ENCODE data around the gene DAB1.
"Not testable (repeated sequence)": the region's sequence is repeated elsewhere in the genome, so short reads cannot be mapped to it uniquely, and the experiment has no call there.

Gene DAB1

DNA sequence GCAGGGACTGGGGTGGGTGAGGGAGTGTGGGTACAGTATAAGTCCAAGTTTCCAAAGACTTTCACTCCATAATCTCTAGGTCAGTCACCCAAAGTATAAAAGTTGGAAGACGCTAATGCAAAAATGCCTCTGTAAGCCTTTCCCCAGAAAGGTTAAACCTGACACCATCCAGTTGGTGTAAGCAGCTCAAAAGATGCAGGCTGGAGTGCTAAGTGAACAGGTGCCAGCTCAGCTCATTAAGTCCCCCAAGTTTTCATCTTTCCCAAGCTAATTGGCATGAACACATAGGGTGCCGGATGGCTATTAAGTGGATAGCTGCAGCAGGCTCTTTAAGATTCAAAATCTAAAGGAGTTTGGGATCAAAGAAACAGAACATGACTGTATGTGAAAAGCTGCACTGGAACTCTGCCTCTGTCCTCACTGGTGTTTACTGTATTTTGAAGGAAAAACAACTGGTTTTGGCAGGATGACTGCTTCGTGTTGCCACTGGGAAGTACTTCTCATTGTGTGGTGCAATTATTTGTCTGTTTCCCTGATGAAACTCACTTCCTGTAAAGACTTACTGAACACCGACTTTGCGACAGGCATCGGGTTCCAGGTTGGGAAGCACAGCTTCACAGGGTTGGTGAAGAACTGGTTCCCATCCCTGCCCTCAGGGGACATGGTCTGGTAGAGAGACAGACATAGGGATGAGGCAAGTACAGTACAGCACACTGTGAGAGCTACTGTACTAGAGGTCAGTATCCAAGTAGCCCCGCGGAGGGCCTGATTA, 152.7 kb downstream of the DAB1 start:
- no peak for DNase-seq (ENCODE audit: low read depth)

DNA sequence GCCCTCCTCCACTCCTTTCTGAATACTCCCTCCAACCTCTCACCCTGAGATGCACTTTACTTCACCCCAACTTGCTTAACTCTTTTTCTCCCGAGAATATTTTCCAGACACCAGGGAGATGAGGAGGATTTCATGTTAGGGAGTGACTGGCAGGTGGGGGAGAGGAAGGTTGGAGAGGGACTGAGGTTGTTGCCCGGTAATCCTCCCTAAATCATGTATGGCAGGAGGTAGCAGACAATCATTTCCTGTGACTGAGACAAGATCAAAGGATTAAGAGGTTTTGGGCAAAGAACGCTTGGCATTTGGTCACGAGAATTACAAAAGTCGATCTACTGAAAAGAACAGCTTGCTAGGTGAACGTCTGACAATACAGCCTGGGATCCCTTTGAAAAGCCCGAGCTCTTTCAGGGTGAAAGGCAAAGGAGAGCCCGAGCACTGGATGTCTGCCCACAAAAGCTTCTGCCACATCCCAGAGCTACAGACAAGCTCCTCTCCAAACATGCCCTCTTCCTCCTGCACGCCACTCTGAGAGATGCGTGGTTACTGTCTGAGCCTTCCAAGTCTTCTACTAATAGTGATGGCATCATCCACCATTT, 154.1 kb downstream of the DAB1 start:
- DNase-seq (ENCODE audit: low read depth): no peak

DNA sequence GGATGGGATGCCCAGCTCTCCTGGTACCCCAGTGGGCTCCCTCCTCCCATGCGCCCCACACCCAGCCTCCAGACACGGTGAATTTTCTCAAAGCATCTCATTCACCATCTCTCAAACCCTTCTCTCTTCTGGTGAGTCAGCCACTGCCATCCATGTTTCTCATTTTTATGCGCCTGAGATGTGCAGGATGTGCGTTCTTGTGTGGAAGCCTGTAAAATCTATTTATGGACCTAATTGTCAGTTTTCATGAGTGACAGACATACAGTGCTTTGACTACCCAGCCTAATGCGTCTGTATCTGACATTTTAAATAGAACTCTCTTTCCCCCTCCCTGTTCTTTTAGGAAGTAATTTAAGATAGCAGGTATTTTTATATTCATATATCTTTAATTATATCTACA, 158.8 kb downstream of the DAB1 start:
- DNase-seq (ENCODE audit: low read depth): no peak

DNA sequence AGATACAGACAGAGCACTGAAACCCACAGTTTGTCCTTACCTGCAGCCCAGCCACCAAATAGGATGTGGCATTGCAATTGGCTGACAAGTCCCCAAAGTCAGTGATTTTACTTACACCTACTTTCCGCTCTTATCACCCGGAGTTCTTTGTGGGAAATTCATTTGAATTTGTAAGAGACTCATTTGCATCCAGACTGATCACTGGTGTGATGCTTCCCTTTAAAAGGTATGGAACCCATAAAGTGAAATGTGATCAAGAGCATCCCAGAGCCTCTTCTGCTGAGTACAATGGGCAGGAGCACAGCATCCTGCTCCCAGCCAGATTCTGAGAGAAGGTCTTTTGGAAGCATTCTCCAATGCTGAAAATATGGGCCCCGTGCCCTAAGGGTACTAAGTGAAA, 161.4 kb downstream of the DAB1 start:
- no peak for DNase-seq (ENCODE audit: low read depth)

DNA sequence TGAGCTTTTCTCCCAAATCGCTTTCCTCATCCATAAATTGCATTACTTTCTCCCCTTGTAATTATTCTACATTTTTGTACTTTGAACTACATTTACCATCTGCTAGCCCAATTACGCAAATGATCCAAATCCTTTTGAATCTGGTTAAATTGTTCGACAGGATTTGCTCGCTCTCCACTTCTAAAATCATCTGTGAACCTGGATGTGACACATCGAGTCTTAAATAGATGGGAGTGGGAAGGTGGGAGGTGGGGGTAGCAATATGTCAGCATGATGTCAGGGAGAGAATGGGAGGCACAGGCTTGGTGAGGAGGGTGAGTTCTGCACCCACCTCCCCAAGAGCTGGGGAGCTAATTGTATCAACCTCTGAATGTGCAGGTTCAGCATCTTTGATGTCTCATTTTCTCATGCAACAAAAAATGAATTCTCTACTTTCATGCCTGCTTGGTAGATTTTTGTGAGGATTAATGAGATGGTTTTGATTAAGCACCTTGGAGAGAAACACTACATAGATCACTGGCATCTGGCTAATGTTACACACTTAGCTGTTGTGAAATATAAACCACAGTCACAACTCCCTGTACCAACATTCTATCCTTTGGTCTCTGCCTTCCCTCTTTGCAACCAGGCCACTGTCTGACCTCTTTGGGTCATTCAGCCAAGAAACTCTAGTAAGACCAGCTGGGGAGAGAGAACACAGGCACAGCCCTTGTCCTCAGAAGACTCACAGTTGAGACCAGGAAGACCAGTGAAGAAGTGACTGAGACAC, 165.1 kb downstream of the DAB1 start:
- DNase-seq (ENCODE audit: low read depth): no peak

DNA sequence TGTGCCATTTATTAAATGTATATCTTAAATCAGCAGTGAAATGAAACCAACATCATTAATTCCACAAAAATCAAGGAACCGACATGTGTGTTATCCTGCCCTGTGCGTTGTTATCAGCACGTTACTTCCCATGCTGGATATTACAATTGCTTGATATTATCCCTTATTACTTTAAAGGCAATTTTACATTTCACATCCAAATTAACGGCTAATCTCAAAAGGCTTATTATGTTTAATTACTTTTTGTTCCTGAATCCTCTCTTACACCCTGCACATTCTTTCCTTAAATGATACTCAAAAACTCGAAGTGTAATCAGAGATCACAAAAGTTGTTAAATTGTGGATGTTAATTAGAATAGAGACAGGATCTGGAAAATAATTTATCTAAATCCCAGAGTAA, 167.9 kb downstream of the DAB1 start:
- DNase-seq (ENCODE audit: low read depth): no peak

DNA sequence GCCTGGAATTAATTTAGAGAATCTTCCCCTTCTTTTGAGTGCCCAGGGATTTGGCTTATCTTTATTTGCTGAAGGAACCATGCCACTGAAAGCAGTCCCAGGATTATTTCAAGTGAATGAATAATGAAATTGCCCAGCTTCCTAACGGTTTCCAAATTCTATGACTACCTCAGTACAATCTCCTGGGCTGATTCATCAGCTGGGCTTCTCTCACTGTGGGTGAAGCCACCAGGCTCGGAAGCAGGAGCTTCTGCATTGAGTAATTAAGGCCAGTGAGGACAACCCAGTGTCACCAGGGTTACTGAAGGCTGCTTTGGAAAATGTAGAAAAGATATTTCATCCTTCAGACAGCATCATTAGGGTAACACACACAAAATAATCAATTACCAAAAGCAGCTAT, 169.8 kb downstream of the DAB1 start:
- DNase-seq (ENCODE audit: low read depth): peak; percentile 21

DNA sequence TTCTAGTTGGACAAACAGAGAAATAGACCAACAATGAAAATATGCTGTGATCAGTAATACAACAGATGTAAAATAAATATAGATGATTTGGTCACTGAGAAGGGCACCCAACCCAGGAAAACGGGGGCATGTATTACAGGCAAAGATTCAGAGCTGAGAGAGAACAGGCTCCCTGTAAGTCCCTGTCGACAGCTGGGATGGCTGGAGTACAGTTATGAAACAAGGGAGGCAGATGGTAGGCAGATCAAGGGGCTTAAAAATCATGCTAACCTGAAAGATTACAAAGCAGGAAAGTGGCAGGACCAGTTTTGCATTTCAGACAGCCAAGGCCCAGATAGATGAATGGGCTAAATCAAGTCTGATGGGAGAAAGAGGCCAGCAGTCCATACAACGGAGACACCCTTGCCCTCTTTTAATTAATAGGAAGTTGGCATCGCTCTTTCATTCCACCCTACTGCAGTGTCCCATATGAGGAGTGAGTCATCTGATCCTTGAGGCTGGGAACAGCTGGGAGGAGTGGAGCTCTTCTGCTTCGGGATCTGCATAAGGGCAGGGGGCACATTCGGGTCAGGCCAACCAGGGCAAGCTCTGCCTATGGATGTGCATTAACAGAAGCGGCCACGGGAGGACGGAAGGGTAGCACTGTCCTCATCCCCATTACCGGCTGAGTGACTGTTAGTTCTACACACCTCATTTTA, 171.1 kb downstream of the DAB1 start:
- DNase-seq (ENCODE audit: low read depth): no peak

DNA sequence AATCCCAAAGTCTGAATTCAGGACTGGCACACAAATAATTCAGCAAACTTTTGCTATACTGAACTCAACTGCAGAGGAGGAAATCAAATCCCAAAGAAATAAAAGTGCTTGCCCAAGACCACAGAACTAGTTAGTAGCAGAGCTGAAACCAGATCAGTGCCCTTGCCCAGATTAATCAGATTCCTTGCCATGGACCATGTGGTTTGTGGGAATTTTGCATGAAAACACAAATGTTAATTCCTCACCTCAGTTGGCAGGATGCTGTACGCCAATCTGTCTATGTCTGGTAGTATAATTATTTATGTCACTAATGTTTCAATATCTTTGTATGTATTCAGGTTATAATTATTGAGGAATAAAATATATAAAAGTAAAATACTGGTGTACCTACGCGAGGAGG, 173.8 kb downstream of the DAB1 start:
- DNase-seq (ENCODE audit: low read depth): no peak

DNA sequence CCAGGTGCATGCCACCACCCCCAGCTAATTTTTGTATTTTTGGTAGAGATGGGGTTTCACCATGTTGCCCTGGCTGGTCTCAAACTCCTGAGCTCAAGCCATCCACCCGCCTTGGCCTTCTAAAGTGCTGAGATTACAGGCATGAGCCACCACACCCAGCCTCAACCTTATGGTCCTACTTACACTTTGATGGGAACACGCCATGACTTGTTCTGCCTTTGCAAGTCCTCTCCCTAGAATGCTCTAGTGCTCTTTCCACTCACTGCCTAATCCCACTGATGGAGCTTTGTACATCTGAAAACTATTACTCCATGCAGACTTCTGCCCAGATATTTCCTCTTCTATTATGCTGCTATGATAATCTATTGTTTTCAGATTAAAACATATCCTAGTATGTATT, 174.3 kb downstream of the DAB1 start:
- no peak for DNase-seq (ENCODE audit: low read depth)

DNA sequence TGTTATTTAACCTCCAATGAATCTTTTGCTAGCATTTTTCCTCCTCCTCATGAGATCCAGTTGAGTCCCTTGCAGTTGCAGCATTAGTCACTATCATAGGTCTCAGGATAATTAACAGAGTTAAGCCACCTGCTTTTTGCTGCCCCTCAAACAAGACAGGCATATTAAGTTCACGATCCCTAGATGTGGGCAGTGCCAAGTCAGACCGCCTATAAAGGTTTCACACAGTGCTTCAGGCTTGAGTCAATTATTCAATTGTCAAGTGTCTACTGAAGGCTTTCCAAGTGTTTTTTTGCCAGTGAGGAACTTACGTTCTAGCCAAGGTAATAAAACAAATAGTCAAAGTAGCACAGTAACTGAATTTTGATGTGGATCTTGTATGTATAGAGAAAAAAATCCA, 175.0 kb downstream of the DAB1 start:
- DNase-seq (ENCODE audit: low read depth): no peak

DNA sequence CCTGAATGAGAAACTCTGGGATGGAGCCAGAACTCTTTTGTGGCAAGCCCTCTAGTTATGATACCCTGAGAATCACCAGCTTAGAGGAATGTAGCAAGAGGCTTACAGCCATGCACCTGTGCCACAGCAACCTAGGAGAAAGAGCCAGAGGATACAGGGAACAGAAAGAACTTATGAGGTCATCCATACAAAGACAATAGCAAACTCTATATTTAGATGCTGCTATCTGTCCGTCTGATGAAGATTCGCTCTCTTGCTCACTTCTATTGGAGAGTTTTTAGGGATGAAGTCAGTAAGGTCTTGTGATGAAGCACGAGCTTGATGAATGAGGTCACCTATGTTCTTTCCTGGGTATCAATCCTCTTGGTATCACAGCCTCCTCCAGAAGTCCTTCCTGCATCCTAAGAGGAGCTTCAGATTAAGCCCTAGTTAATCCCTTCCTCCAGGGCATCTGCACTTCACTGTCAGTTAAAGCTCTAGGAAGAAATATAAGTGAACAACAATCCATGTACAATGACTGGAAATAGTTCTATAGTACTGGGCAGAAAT, 185.6 kb downstream of the DAB1 start:
- no peak for DNase-seq (ENCODE audit: low read depth)

DNA sequence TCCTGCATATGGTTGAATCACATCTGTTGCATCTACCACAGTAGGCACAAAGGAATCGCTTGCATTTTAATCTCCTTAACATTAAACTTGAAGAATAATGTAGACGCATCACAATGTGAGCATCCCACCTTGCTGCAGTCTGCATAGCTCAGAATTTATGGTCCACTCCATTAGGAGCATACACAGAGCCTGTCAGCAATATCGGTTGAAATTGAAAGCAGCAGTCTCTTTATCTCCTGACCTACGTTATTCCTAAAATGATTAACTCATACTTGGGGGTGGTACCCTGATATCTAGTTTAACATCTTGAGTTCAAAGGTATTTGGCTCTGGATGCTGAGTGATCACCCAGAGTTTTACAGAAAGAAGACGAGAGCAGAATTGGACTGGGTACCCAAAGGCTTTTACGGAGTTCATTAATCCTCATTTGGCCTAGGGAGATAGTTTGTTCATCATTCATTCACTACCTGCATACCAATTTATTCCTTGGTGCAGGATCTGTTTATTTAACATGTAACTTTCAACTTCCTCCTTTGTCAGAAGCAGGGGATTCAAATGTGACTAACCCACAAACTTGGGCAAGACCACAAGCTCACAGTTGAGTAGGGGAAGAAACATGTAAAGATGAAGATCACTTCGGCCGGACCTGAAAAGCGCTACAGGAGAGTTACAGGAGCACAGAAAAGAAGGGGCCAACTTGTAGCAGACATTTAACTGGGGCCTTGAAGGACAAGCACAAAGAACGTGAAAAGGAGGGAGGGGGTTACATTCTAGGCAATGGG, 187.9 kb downstream of the DAB1 start:
- no peak for DNase-seq (ENCODE audit: low read depth)

DNA sequence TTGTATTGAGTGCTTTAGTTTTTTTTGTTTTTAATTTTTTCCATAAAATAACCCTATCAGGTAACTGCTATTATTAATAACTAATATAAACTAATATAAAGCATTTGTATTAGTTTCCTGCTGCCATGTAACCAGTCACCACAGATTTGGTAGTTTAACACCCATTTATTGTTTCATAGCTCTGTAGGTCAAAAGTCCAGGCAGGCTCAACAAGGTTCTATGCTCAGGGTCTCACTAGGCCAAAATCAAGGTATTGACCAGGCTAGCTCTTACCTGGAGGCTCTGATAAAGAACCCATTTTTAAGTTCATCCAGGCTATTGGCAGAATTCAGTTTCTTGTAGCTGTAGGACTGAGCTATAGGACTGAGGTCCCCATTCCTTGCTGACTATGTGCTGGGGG, 189.4 kb downstream of the DAB1 start:
- DNase-seq (ENCODE audit: low read depth): no peak

DNA sequence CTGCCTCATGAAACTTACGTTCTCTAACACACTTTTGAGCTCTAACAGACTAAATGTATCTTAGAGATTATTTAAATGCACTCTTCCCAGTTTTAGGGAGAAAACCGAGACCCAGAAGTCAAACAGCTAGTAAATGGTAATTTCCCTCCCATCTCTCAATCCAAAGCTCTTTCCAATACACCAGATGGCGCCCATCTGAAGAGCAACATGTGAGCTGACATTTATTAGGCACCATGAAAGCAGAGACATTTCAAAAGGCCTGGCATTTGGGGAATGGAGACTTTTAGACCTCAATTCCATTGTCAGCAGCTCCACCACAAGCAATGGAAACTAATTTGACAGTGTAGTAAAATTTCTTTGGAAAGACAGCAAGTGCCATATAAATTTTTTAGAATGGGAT, 191.4 kb downstream of the DAB1 start:
- no peak for DNase-seq (ENCODE audit: low read depth)

DNA sequence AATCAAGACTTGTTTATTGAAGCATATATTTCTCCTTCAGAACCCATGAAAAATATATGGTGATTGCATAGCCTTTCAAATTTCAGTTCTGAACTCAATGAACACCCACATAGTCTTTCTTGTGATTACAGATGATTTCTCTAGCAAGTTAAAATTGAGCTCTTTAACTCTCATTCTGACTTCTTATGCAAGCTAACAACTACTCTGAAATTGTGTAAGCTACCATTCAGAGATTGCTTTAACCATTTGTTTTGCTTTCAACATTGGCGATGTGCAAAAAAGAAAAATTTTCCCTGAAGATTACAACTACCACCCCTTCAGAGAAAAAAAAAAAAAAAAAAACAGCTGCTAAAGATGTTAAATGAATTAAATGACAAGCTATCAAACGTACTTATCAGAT, 193.9 kb downstream of the DAB1 start:
- no peak for DNase-seq (ENCODE audit: low read depth)

DNA sequence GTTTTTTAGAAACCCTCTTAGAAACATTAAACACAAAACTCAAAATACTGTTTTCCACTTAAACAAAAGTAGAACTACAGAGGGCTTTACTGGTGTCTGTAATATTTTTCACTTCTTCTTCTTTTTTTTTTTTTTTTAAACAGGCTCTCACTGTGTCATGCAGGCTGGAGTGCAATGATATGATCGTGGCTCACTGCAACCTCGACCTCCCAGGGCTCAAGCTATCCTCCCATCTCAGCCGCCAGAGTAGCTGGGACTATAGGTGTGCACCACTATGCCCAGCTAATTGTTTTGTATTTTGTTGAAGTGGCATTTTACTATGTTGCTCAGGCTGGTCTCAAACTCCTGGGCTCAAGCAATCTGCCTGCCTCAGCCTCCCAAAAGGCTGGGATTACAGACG, 194.8 kb downstream of the DAB1 start:
- DNase-seq (ENCODE audit: low read depth): no peak

DNA sequence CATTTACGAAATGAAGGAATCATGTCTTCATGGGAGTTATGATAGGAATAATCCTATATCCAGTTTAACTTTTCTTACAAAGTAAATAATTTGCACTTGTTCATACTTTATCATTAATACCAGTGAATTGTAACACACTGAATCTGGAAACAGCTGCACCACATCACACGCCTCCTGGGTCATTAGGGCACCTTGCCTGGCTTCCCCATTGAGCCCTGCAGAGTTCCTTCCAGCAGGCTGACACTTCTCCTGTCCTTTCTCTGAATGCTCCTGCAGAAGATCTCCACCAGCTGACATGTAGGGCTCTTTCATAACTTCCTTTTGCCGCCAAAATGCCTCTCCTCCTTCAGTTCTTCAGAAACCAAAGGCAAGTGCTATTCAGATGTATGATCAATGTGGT, 201.1 kb downstream of the DAB1 start:
- DNase-seq (ENCODE audit: low read depth): no peak

DNA sequence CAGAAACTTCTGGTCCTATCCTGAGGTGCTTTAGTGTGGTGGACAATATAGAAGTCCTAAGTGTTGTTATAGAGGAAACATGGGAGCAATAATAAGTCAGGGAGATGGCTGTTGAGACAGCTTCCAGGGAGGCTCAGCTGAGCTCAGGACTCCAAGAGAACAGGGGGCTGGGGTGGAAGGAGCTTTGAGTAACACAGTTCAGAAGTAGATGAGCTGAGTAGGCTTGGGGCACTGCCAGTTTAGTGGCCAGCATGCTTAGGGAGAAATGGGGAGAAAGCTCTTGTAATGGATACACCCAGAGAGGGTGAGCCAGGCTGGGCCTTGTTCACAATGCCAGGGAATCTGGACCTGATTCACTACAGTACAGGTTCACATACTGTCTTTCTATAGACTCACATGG, 201.6 kb downstream of the DAB1 start:
- DNase-seq (ENCODE audit: low read depth): no peak

DNA sequence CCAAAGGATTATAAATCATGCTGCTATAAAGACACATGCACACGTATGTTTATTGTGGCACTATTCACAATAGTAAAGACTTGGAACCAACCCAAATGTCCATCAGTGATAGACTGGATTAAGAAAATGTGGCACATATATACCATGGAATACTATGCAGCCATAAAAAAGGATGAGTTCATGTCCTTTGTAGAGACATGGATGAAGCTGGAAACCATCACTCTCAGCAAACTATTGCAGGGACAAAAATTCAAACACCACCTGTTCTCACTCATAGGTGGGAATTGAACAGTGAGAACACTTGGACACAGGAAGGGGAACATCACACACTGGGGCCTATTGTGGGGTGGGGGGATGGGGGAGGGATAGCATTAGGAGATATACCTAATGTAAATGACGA, 203.0 kb downstream of the DAB1 start:
- DNase-seq (ENCODE audit: low read depth): not testable (repeated sequence)

DNA sequence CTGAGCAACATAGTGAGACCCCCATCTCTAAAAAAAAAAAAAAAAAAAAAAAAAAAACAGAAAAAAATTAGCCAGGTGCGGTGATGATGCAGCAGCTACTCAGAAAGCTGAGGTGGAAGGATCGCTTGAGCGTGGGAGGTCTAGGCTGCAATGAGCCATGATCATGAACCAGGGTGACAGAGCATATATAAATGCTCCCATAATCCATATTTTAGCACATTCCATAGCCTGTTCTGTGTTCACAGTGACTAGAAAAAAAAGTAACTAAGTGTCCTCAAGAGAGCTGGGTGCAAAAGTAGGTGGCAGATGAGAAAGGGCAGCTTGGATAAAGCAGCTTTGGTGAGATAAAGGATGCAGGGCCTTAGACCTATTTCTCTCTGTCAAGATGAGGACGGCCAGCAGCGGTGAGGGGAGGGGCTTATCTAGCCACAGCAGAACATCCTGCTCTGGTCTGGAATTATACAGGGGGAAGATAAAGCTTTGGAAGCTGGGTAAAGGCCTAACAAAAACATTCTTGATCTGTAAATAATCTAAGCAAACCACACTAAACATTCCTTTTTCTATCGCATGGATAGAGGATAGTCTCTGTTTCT, 205.3 kb downstream of the DAB1 start:
- no peak for DNase-seq (ENCODE audit: low read depth)
